HEK293T (cell line): ENCODE results near the gene PRDM16.

ENCODE experiments used
- ARNT ChIP-seq: fragments of 450-650 bp; IDR thresholded peaks from 2 replicates; pipeline ENCODE4 v1.6.1; 2017; ENCODE audit warnings: mild to moderate bottlenecking
- CTBP1 ChIP-seq: fragments of 450-650 bp; IDR thresholded peaks from 2 replicates; pipeline ENCODE4 v1.6.1; 2016; ENCODE audit warnings: borderline replicate concordance
- FOXA1 ChIP-seq: fragments of 450-650 bp; IDR thresholded peaks from 2 replicates; pipeline ENCODE4 v1.6.1; 2016; ENCODE audit warnings: mild to moderate bottlenecking
- FOXK2 ChIP-seq: fragments of 450-650 bp; IDR thresholded peaks from 2 replicates; pipeline ENCODE4 v1.6.1; 2016; ENCODE audit warnings: mild to moderate bottlenecking
- FOXM1 ChIP-seq: fragments of 450-650 bp; IDR thresholded peaks from 2 replicates; pipeline ENCODE4 v1.6.1; 2017; ENCODE audit warnings: mild to moderate bottlenecking, borderline replicate concordance
- NFRKB ChIP-seq: fragments of 450-650 bp; IDR thresholded peaks from 2 replicates; pipeline ENCODE4 v1.6.1; 2016; ENCODE audit warnings: mild to moderate bottlenecking, moderate library complexity
- PKNOX1 ChIP-seq: fragments of 450-650 bp; IDR thresholded peaks from 2 replicates; pipeline ENCODE4 v1.6.1; 2016
- SP1 ChIP-seq: fragments of 450-650 bp; IDR thresholded peaks from 2 replicates; pipeline ENCODE4 v1.6.1; 2017
- SUZ12 ChIP-seq: fragments of 450-650 bp; IDR thresholded peaks from 2 replicates; pipeline ENCODE4 v1.6.1; 2016; ENCODE audit warnings: mild to moderate bottlenecking
- TARDBP ChIP-seq: fragments of 450-650 bp; IDR thresholded peaks from 2 replicates; pipeline ENCODE4 v1.6.1; 2016
- ZNF384 ChIP-seq: fragments of 450-650 bp; IDR thresholded peaks from 2 replicates; pipeline ENCODE4 v1.6.1; 2016

DNA sequence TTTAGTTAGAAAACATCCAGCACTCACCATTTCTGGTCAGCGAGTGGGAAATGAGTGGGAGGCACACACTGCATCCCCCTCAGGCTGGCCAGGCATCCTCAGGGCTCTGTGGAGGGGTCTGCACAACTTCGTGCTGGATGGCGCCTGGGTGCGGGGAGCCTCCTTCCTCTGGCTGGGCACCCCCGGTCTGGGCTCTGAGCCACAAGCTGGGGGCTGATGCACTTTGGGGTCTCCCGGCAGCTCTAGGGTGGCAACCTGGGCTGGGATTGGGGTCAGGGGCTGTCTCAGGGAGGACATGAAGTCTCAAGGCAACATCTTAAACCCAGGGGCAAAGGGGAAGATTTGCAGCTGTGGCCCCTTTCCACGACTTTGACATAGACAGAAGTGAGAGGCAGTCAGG, 23.5 kb downstream of the PRDM16 start:
- TF ChIP-seq TARDBP (no peak), FOXM1 (no peak), SUZ12 (no peak), SP1 (no peak), CTBP1 (no peak), ZNF384 (no peak), FOXK2 (no peak), FOXA1 (no peak), NFRKB (no peak), PKNOX1 (no peak), ARNT (no peak)
